ENCODE measurements around the gene PRMT9. TPM values are rescaled to one million over a fixed set of nuclear protein-coding genes. Genes with fewer than 3 reads are reported as not detected.

Gene PRMT9
- polyA plus RNA-seq, 4 donors, result 1.9 to 11.1 (median 3.6) TPM

DNA sequence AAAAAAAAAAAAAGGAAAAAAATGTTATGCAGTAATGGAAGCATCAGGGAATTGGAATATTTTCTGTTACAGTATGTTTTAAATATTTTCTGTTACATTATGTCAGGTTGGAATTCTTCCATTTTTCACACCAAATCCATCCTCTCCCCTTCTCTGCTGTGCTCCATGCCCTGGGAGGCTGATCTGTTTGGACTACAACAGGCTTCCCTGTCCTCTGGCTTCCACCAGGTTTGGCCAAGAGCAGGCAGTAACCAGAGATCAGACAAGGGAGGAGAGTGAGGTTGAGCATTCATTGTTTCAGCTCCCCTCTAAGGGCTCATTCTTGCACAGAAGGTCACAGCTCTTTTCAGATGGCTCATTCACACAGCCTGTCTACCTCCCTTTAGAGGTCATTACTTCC, 78.5 kb downstream of the PRMT9 start:
- H3K9me3 ChIP-seq (ENCODE audit: control insufficient read depth in 2 of 2, insufficient read depth in 1 of 2, low read depth in 1 of 2, low read length in 1 of 2), result no peaks in the 10 kb centered on the region
- no peak overlapping the region for H3K4me3 ChIP-seq (ENCODE audit: low read depth in 1 of 3, low read length in 3 of 3)
- FAIRE-seq (no peak), DNase-seq (no peak)
- no peak overlapping the region for H3K27ac ChIP-seq (ENCODE audit: low read depth in 1 of 3, low read length in 2 of 3)
- no peaks in the 10 kb centered on the region for H3K36me3 ChIP-seq (ENCODE audit: control insufficient read depth in 3 of 3, insufficient read depth in 2 of 3, low read depth in 1 of 3, low read length in 3 of 3)
- H3K27me3 ChIP-seq (ENCODE audit: control insufficient read depth in 3 of 3, insufficient read depth in 3 of 3, low read length in 3 of 3), result no peaks in the 10 kb centered on the region
- no peaks in the 10 kb centered on the region for H3K4me1 ChIP-seq (ENCODE audit: control insufficient read depth in 3 of 3, insufficient read depth in 2 of 3, low read depth in 1 of 3, low read length in 2 of 3)

DNA sequence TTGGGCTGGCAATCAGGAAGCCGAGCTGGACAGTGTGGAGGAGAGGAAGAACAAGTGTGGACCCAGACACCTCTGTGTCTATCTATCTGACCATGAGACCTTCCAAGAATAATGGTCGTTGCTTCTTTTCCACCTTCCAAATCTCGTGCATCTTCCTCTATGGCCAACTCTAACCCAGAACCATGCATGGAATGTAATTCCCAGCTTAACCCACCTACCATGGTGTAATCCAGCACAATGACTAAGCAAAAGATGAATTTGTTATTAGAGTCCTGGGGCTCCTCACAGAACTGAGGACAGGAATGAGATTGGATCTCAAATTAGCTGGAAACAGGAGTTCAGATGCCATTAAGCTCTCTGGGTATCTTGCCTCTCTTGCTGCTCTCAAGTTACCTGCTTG, 84.2 kb downstream of the PRMT9 start:
- no peak overlapping the region for H3K27ac ChIP-seq (ENCODE audit: low read depth in 1 of 3, low read length in 2 of 3)
- FAIRE-seq, result no peak

DNA sequence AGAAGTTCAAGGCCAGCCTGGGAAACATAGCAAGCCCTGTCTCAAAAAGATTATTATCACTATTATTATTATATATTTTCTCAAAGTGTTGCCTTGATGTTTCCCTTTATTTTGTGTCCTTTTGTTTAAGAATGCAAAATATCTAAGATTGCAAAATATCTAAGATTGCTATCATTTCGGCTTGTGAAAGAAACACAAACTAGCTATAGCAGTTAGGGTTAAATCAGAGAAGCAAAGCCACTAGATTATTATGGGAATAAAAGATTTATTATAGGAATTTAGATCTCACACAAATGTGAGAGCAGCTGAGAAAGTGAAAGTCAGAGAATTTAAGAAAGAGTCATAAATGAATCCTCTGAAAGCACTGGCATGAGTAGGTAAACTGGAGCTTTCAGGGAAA, 84.8 kb downstream of the PRMT9 start:
- H3K4me1 ChIP-seq (ENCODE audit: control insufficient read depth in 3 of 3, insufficient read depth in 2 of 3, low read depth in 1 of 3, low read length in 2 of 3), result no peaks in the 10 kb centered on the region
- H3K27ac ChIP-seq (ENCODE audit: low read depth in 1 of 3, low read length in 2 of 3), result no peak overlapping the region
- no peak overlapping the region for H3K4me3 ChIP-seq (ENCODE audit: low read depth in 1 of 3, low read length in 3 of 3)
- no peaks in the 10 kb centered on the region for H3K9me3 ChIP-seq (ENCODE audit: control insufficient read depth in 2 of 2, insufficient read depth in 1 of 2, low read depth in 1 of 2, low read length in 1 of 2)
- no peaks in the 10 kb centered on the region for H3K27me3 ChIP-seq (ENCODE audit: control insufficient read depth in 3 of 3, insufficient read depth in 3 of 3, low read length in 3 of 3)
- FAIRE-seq (no peak), DNase-seq (no peak)
- H3K36me3 ChIP-seq (ENCODE audit: control insufficient read depth in 3 of 3, insufficient read depth in 2 of 3, low read depth in 1 of 3, low read length in 3 of 3), result no peaks in the 10 kb centered on the region
- WGBS, 3 donors, result 84 to 93% (median 85%) methylated on average over 1 of the region's 1 CpG

More for the DNA sequence above, 84.2 kb downstream of the PRMT9 start:
- Histone ChIP-seq H3K36me3 (ENCODE audit: control insufficient read depth in 3 of 3, insufficient read depth in 2 of 3, low read depth in 1 of 3, low read length in 3 of 3) (no peaks in the 10 kb centered on the region), H3K9me3 (ENCODE audit: control insufficient read depth in 2 of 2, insufficient read depth in 1 of 2, low read depth in 1 of 2, low read length in 1 of 2) (no peaks in the 10 kb centered on the region), H3K4me1 (ENCODE audit: control insufficient read depth in 3 of 3, insufficient read depth in 2 of 3, low read depth in 1 of 3, low read length in 2 of 3) (no peaks in the 10 kb centered on the region), H3K4me3 (ENCODE audit: low read depth in 1 of 3, low read length in 3 of 3) (no peak overlapping the region), H3K27me3 (ENCODE audit: control insufficient read depth in 3 of 3, insufficient read depth in 3 of 3, low read length in 3 of 3) (no peaks in the 10 kb centered on the region)
- no peak for DNase-seq
- 73 to 80% (median 77%) methylated on average over 3 of the region's 3 CpGs for whole genome bisulfite sequencing, 3 donors

- no peaks in the 10 kb centered on the region for H3K9me3 ChIP-seq (ENCODE audit: control insufficient read depth in 2 of 2, insufficient read depth in 1 of 2, low read depth in 1 of 2, low read length in 1 of 2)
- no peaks in the 10 kb centered on the region for H3K36me3 ChIP-seq (ENCODE audit: control insufficient read depth in 3 of 3, insufficient read depth in 2 of 3, low read depth in 1 of 3, low read length in 3 of 3)
- no peak overlapping the region for H3K27ac ChIP-seq (ENCODE audit: low read depth in 1 of 3, low read length in 2 of 3)
- DNase-seq (no peak), FAIRE-seq (no peak)
- no peaks in the 10 kb centered on the region for H3K27me3 ChIP-seq (ENCODE audit: control insufficient read depth in 3 of 3, insufficient read depth in 3 of 3, low read length in 3 of 3)
- H3K4me1 ChIP-seq (ENCODE audit: control insufficient read depth in 3 of 3, insufficient read depth in 2 of 3, low read depth in 1 of 3, low read length in 2 of 3), result no peaks in the 10 kb centered on the region
- WGBS, 3 donors, result 78 to 80% (median 80%) methylated on average over 2 of the region's 2 CpGs
- H3K4me3 ChIP-seq (ENCODE audit: low read depth in 1 of 3, low read length in 3 of 3), result no peak overlapping the region
Measured at GRCh38 chr4:147597561-147597960, 86.4 kb downstream of the PRMT9 start.

- FAIRE-seq, result no peak
Measured at GRCh38 chr4:147596981-147597380, 87.0 kb downstream of the PRMT9 start.

DNA sequence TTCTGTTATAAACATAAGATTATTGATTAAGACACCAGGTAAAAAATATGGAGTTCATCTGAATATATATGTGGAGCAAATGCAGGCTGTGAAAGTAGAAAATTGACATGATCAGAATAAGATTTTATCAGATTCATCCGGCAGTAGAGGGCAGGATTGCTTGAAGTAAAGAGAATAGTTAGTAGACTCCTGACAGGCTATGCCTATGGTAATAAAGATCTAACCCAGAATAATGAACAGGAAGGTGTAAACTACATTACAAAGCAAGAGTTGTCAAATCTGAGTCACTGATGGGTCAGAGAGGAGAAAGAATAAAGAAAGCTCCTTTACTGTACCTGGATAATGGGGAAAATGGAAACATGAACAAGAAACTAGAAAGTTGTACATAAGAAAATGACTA, 87.6 kb downstream of the PRMT9 start:
- no peak for DNase-seq
- Histone ChIP-seq H3K9me3 (ENCODE audit: control insufficient read depth in 2 of 2, insufficient read depth in 1 of 2, low read depth in 1 of 2, low read length in 1 of 2) (no peaks in the 10 kb centered on the region), H3K4me1 (ENCODE audit: control insufficient read depth in 3 of 3, insufficient read depth in 2 of 3, low read depth in 1 of 3, low read length in 2 of 3) (no peaks in the 10 kb centered on the region), H3K4me3 (ENCODE audit: low read depth in 1 of 3, low read length in 3 of 3) (no peak overlapping the region), H3K27ac (ENCODE audit: low read depth in 1 of 3, low read length in 2 of 3) (no peak overlapping the region), H3K36me3 (ENCODE audit: control insufficient read depth in 3 of 3, insufficient read depth in 2 of 3, low read depth in 1 of 3, low read length in 3 of 3) (no peaks in the 10 kb centered on the region), H3K27me3 (ENCODE audit: control insufficient read depth in 3 of 3, insufficient read depth in 3 of 3, low read length in 3 of 3) (no peaks in the 10 kb centered on the region)
- WGBS, 3 donors, result 35 to 55% (median 50%) methylated on average over 1 of the region's 1 CpG
- FAIRE-seq, result no peak

More at GRCh38 chr4:147596981-147597380, 87.0 kb downstream of the PRMT9 start:
- WGBS, 3 donors, result 0% methylated on average over 1 of the region's 1 CpG
- H3K4me1 ChIP-seq (ENCODE audit: control insufficient read depth in 3 of 3, insufficient read depth in 2 of 3, low read depth in 1 of 3, low read length in 2 of 3), result no peaks in the 10 kb centered on the region
- no peak for DNase-seq
- H3K27ac ChIP-seq (ENCODE audit: low read depth in 1 of 3, low read length in 2 of 3), result no peak overlapping the region
- H3K36me3 ChIP-seq (ENCODE audit: control insufficient read depth in 3 of 3, insufficient read depth in 2 of 3, low read depth in 1 of 3, low read length in 3 of 3), result no peaks in the 10 kb centered on the region
- no peak overlapping the region for H3K4me3 ChIP-seq (ENCODE audit: low read depth in 1 of 3, low read length in 3 of 3)
- no peaks in the 10 kb centered on the region for H3K27me3 ChIP-seq (ENCODE audit: control insufficient read depth in 3 of 3, insufficient read depth in 3 of 3, low read length in 3 of 3)
- no peaks in the 10 kb centered on the region for H3K9me3 ChIP-seq (ENCODE audit: control insufficient read depth in 2 of 2, insufficient read depth in 1 of 2, low read depth in 1 of 2, low read length in 1 of 2)

DNA sequence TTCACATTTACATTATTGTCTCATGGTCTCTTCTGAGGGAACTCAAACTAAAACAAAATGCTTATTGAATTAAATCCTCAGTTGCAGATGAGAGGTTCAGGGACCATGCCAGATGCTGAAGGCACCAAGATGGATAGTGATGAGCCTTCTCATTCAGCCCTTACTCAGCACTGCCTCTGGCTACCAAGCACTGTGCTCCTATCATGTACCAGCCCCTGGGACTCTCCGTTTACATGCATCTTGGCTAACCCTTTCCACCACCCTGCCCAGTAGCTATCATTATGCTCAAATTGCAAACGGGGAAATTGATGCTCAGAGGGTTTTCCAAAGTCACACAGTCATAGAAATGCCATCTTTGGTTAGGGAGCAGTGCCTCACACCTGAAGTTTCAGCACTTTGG, 89.4 kb downstream of the PRMT9 start:
- Histone ChIP-seq H3K36me3 (ENCODE audit: control insufficient read depth in 3 of 3, insufficient read depth in 2 of 3, low read depth in 1 of 3, low read length in 3 of 3) (no peaks in the 10 kb centered on the region), H3K9me3 (ENCODE audit: control insufficient read depth in 2 of 2, insufficient read depth in 1 of 2, low read depth in 1 of 2, low read length in 1 of 2) (no peaks in the 10 kb centered on the region), H3K27ac (ENCODE audit: low read depth in 1 of 3, low read length in 2 of 3) (no peak overlapping the region), H3K27me3 (ENCODE audit: control insufficient read depth in 3 of 3, insufficient read depth in 3 of 3, low read length in 3 of 3) (no peaks in the 10 kb centered on the region), H3K4me1 (ENCODE audit: control insufficient read depth in 3 of 3, insufficient read depth in 2 of 3, low read depth in 1 of 3, low read length in 2 of 3) (no peaks in the 10 kb centered on the region), H3K4me3 (ENCODE audit: low read depth in 1 of 3, low read length in 3 of 3) (no peak overlapping the region)
- FAIRE-seq (no peak), DNase-seq (no peak)
- WGBS, 3 donors, result 63 to 79% (median 79%) methylated on average over 2 of the region's 2 CpGs

- Histone ChIP-seq H3K27me3 (ENCODE audit: control insufficient read depth in 3 of 3, insufficient read depth in 3 of 3, low read length in 3 of 3) (no peaks in the 10 kb centered on the region), H3K4me3 (ENCODE audit: low read depth in 1 of 3, low read length in 3 of 3) (no peak overlapping the region), H3K27ac (ENCODE audit: low read depth in 1 of 3, low read length in 2 of 3) (no peak overlapping the region), H3K9me3 (ENCODE audit: control insufficient read depth in 2 of 2, insufficient read depth in 1 of 2, low read depth in 1 of 2, low read length in 1 of 2) (no peaks in the 10 kb centered on the region), H3K36me3 (ENCODE audit: control insufficient read depth in 3 of 3, insufficient read depth in 2 of 3, low read depth in 1 of 3, low read length in 3 of 3) (no peaks in the 10 kb centered on the region), H3K4me1 (ENCODE audit: control insufficient read depth in 3 of 3, insufficient read depth in 2 of 3, low read depth in 1 of 3, low read length in 2 of 3) (no peaks in the 10 kb centered on the region)
- FAIRE-seq, result no peak
- 61 to 65% (median 64%) methylated on average over 5 of the region's 5 CpGs for WGBS, 3 donors
- DNase-seq, result no peak
Measured at GRCh38 chr4:147594107-147594506, 89.9 kb downstream of the PRMT9 start.

DNA sequence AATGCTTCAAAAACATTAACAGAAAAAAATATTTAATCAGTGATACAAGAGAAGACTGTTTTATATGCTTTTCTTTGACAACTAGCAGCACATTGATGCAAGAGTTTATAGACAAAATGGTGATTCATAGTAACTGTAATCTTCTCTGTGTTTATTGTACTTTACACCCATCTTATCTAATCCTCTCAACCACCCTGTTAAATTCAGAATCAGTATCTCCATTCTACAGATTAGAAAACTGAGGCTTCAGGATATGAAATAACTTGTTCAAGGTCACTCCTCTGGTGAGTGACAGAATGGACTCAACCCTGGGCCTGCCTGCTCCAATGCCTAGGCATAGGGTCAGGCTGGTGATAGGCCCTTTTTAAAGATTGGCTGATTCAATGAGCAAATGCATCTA, 92.9 kb downstream of the PRMT9 start:
- Histone ChIP-seq H3K36me3 (ENCODE audit: control insufficient read depth in 3 of 3, insufficient read depth in 2 of 3, low read depth in 1 of 3, low read length in 3 of 3) (no peaks in the 10 kb centered on the region), H3K27me3 (ENCODE audit: control insufficient read depth in 3 of 3, insufficient read depth in 3 of 3, low read length in 3 of 3) (no peaks in the 10 kb centered on the region), H3K4me1 (ENCODE audit: control insufficient read depth in 3 of 3, insufficient read depth in 2 of 3, low read depth in 1 of 3, low read length in 2 of 3) (no peaks in the 10 kb centered on the region), H3K4me3 (ENCODE audit: low read depth in 1 of 3, low read length in 3 of 3) (no peak overlapping the region), H3K27ac (ENCODE audit: low read depth in 1 of 3, low read length in 2 of 3) (no peak overlapping the region), H3K9me3 (ENCODE audit: control insufficient read depth in 2 of 2, insufficient read depth in 1 of 2, low read depth in 1 of 2, low read length in 1 of 2) (no peaks in the 10 kb centered on the region)
- DNase-seq (peak in 1 of 2 donors; percentile 36), FAIRE-seq (no peak)
